GM18517 (cell line): ENCODE data around the gene LHFPL2.
A peak's percentile ranks its signal among the peaks of the same experiment; 100 is the strongest.

Source experiments
- ATAC-seq: cut with Tn5 transposase; IDR thresholded peaks from one replicate; pipeline ENCODE4 v1.9.1; 2021; ENCODE audit warnings: mild to moderate bottlenecking, moderate library complexity; ENCODE audit not compliant: unreplicated experiment

Gene LHFPL2

DNA sequence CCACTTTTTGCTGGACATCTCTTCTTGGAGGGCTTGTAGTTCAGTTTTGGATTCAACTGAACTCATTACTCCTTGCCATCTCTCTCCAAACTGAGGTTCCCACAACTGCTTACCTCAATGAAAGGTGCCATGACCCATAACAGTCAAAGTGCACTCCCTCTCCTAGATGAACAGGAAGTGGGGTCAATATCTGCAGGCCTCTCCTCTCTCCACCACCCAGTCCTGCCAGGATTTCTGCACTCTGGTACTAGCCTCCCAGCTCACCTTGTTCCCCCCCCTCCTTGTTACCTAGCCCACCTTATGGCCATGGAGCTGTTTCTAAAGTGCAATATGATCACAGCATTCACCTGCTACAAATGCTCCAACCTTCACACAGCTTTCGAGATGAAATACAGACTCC, 5.9 kb downstream of the LHFPL2 start:
- no peak for ATAC-seq

DNA sequence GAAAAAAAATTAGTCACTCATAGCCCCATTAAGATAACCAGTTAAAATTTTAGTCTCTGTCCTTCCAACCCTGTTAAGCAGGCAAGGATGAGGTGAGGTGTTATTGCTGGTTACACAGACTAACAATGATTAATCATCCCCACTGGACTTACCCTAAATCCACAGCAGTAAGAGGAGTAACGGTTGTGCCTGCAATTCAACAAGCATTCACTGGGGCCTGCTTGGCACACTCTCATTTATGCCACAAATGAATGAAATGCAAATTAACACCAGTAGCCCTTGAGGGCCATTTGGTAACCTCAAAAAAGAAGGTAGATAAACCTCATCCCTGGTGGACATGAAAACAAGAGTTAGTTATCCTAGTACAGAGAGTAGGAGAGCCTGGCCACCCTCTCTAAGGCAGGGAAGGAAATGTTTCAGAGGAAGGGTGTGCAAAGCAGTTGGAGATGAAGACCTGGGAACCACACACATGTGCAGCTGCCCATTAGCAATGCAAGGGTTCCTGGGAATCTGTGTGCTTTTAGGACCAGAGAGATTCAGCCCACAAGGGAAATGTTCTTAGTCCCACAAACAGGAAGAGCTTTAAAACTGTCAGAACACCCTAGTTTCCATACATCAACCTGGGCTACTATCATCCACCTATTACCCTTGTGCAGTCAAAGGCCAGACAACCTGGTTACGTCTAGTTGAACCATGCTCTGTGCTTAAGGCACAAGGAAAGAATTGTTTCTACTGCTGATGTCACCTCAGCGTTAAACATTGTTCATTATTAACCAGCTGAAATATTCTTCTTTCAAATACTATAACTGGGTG, 7.7 kb downstream of the LHFPL2 start:
- ATAC-seq, result peak; percentile 68

DNA sequence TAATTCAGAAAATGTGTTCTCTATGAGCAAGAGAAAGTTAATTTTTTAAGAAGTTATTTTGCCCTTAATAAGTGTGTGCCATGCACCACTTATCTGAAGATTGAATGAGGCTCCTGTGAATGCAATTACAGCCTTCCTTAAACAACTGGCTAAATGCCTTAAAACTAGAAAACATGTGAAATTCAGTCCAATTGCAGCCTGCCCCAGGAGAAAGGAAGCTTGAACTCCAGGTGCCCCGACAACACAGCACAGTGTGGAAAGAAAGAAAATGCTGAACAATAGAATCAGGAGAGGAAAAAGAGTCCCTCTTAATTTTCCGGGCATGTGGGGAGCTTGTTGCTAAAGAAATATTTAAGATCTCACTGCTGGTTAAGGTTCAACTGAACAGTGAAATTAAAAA, 8.8 kb downstream of the LHFPL2 start:
- no peak for ATAC-seq

DNA sequence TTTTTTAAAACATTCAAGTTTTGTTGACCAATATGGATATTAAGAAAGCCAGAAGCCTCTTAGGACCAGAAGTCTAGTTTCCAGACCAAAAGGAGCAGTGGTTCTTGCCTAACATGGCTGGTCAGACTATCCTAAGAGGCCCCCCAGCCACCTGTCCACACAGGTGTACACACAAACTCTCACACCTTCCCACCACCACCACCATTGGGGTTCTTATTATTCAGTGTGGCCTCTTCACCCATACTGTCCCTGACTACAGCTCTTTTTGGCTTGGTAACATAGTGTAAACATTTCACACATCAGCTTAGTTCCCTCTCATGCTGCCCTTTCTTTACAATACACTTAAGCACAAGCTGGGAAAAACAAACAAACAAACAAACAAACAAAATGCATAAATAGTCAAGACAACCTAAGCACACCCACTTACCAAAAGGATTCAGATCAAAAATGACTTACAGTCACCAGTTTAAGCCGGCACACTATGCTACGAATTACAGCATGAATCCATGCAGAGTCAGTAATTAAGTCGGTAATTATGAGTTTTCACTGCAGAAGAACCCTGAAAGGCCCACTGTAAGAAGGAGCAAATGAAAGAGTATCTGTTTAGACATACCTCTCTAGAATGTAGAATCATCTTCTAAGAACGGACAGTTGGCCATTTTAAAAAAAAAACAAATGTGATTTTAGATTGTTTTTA, 9.5 kb downstream of the LHFPL2 start:
- ATAC-seq, result no peak

DNA sequence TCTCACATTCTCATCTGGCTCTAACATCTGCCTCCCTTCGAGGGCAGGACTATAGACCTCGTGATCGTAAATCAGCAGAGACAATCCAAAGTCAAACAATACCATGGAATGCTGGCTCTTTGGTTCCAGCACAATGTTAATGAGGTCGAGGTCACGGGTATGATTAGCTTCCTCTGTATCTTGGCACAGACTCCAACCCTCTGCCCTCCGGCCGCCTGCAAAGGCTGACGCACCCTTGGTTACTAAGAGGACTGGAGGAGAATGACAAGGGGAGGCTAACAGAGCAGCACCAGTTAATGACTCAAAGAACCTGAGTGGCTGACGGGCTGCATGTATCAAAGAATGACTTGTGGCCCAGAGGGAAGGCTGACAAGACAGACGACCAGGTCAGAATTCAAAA, 10.1 kb downstream of the LHFPL2 start:
- ATAC-seq, result no peak

DNA sequence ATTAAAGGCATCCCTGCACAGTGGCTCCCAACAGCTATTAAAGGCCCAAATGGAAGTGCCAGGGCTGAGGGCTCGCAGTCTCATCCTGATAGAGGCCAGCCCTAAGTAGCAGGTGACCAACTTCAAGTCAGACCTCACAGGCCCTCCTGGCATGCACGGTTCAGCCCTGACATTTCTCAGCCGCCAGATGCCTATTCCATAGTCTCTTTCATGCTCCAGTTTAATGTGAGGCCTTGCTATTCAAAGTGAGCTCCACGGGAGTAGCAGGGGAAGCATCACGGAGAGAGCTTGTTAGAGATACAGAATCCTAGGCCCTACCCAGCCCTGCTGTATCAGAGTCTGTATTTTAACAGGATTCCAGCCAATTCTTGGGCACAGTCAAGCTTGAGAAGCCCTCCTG, 11.1 kb downstream of the LHFPL2 start:
- ATAC-seq, result no peak

DNA sequence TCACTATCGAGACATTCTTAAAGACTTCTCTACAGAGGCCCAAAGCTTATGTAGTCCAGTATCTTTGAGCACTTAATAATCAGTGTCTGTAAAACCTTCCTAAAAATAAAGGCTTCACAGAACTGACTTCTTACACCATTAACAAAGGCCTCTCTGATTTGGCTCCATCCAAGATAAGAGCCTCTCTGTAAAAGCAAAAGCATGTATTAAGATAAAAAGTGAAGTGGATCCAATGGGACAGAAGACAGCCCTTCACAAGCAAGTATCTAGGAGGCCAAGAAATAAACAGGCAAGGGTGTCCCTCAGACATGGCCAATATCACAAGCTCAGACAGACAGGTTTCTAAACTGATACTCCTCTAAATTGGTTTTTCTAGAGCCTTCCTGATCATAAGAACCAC, 11.9 kb downstream of the LHFPL2 start:
- no peak for ATAC-seq

DNA sequence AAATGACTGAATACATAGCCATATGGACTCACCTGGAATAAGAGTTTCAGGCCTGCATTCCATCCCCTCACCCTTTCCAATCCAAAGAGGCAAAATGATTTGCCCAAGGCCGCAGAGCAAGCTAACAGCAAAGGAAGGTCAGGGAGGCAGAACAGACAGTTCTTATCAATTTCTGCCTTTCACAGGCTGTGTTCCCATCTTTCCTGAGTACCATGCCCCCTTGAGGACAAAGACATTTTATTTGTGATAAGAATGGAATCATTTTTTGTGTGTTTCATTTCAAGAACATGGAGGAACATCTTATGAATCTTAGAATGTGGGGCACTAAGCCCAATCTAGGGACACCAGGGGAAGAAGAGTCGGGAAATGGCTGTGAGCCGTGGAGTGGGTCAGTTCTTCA, 13.9 kb downstream of the LHFPL2 start:
- no peak for ATAC-seq

DNA sequence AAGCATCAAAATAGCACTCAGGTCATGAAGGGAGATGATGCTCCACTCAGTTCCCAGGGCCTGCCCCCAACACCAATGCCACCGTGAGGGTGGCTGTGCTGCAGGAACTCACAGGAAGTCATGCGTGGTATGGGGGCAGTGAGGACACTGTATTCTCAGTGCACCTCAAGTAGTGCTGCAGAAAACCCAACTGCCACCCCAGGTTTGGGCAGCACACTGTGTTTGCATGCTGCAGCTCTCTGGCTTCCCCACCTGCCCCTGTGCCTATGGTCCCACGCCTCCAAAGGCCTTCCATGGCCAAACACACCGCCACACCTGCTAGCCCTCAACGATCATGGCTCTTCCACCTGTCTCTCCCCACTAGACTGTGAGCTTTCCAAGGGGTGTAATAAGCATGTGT, 14.3 kb downstream of the LHFPL2 start:
- no peak for ATAC-seq

DNA sequence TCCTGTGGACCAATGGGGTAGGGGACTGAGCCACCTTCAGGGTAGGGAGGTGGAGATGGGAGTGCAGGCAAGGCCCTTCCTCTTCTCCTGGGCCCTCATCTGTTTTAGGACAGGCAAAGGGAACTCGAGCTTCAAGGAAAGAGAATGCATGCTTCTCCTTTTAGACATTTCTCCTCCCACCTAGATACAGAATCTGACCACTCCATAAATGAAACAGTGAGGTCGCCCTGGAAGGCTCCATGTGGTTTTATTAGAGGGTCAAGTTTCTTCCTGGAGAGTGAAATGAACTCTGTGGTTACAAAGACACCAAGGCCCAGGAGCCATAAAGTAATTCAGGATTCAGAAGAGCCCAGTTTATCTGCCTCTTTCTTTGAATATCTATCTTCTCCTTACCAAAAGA, 14.9 kb downstream of the LHFPL2 start:
- no peak for ATAC-seq

DNA sequence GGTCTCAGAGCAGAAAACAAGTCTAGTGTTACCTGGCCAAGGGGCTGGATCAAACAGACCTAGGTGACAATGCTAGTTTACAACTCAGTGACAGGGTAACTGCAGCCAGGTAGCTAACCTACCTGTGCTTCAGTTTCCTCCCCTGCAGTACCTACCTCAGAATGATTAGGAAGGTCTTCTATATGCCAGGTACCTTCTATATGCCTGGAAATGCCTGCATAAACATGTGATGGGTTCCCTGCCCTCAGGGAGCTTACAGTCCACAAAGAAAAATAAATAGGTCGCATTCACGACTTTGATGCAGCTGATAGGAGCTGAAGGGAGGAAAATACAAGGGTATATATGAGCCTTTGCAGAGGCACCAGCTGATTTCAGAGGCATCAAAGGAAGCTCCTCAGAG, 16.1 kb downstream of the LHFPL2 start:
- ATAC-seq, result no peak

DNA sequence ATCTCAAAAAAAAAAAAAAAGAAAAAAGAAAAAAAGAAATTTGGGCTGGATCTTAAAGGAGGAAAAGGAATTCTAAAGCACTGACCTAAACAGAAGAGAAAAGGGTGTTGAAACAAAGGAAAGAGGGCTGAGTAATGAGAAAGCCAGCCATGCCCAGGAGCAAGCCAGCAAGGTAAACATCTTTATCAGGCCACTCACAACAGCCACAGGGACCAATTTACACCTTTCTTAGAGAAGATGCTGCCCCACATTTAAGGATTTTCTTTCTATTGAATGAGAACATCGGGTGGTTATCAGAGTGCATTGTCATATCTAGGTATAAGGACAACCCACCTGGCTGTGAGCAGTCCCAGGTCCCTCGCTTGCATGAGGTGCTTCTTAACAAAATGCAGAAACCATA, 16.6 kb downstream of the LHFPL2 start:
- ATAC-seq, result no peak

DNA sequence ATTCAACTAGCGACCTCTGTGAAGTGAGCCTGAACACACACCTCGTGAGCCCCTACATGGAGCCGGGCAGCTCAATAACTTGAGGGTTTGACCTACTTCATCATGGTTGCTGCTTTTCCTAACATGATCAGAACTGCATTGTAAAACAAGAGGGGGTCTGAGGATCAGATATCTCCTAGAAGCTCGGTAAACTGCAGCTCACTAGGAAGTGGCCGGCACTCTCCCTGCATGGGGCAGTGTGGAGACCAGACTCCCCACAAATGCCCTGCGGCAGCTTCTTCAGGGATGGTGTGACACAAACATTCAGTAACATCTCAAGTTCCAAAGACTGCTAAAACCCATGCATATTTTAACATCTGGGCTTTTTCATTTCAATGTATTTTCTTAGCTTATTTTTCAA, 18.5 kb downstream of the LHFPL2 start:
- no peak for ATAC-seq

DNA sequence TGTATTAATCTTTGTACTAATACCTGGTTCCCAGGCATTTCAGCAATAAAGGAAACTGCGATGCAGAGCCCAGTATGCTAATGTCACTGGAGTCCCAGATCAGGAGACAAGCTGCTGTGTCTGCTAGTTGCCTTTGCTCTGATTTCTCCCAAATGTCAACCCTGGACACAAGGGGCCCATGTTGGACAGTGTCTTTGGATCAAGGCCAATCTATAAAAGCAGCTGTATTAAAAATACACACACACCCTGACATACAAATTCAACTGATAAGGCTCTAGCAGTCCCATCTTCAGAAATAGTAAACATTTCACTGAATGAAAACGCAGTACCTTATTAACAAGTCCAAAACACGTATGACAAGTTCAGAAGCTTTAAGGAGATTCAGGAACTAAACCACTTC, 18.9 kb downstream of the LHFPL2 start:
- ATAC-seq, result no peak

DNA sequence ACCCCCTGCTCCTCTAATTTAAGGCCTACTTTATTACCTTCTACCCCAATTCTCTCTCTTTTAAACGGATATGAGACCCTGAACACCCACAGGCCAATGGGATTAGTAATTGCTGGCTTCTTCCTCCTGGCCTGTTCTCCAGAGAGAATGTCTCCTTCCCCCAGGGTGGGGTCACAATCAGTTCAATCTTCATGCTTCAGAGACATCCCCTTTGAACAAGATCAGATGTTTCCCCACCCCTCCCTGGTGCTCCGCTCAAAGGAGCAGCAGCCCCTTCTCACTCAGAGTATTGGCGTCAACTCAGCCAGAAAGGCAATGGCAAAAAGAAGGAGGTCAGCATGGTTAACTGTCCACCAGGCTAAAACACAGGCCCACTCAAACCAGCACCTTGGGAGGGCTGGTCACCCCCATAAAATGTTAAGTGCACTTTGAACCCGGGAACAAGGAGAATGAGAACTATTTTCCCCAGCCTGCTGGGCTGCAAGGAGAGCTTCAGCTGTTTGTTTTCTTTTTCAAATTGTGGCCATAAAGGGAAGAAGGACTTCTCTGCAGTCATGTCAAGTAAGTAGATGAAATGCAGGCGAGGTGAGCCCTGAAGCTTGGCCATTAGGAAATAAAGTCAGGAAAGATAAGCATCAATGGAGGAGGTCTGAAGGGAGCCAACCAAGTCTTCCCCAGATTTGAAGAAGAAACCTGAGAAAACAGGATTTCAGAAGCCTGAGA, 20.1 kb downstream of the LHFPL2 start:
- ATAC-seq, result no peak

DNA sequence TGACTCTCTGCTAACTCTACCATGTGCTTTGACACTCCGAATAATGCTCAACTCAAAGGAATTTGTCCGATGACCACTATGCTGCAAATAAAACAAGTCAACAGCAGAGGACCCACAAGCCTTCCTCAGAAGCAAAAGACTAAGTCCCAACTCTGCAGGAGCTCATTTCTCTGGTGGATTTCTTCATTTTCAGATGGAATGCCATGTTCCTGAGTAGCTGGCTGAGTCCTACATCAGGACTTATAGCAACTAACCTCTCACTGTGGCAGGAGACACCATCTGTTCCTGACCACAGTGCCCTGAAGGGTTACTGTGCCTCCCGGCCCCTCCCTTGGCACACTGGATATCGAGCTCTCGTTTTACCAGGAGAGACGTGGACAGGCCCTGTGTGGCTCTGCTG, 20.8 kb downstream of the LHFPL2 start:
- no peak for ATAC-seq

DNA sequence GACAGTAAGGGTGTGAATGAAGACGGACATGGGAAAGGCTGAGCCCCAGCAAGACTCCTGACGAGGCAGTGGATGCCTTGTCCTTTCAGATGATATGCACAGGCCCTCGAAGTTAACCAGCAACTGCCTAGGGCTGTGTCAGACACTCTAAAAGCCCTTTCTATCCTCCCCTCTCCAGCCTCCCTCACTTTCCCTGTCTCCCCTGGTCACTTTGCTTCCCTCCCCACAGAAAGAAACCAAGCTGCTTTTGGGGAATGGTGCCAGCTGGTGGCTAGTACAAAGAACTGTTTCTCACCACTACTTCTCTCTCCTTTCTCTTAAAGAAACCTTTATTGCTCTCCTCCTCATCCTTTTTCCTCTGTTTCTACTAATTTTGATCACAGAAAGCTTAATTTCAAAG, 21.4 kb downstream of the LHFPL2 start:
- ATAC-seq, result no peak

DNA sequence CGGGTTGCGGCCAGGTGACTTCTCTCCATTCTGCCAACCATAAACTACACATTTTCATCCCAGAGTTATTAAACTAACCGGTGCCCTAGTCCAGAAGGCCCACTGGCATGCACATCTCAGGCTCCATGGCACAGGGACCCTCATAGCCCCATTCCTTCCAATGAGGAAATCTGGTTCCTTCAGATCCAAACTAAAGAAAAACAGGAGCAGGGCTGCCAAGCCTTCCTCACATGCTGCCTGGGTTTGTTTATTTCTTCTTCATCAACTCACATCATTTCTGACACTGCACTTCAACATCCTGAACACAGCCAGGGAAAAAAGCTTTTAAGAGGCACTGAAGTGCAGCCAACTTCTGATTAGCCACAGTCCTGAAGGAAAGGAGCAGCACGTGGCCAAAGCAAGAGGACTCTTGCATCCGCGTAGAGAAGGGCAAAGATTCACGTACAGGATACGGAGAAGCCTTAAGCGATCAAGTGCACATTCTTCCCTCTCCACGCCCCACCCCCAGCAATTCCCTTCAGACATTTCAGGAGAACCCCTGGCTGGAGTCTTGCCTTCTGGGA, 22.5 kb downstream of the LHFPL2 start:
- no peak for ATAC-seq

DNA sequence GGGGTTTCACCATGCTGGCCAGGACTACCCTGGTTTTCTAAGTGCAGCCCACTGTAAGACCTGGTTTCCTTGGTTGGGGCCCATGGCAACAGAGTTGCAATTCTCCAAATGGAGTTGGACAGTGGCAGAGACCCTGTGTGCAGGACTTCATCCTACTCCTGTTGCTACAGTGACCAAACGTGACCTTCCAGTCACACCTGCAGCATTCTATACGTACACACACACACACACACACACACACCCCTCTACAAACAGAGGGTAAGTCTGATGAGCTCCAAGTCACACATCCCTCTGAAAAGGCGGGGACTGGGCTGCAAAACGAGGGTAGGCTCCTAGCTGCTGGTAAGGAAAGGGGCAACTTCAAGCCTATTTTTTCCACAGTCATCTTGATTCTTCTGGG, 23.6 kb downstream of the LHFPL2 start:
- no peak for ATAC-seq

DNA sequence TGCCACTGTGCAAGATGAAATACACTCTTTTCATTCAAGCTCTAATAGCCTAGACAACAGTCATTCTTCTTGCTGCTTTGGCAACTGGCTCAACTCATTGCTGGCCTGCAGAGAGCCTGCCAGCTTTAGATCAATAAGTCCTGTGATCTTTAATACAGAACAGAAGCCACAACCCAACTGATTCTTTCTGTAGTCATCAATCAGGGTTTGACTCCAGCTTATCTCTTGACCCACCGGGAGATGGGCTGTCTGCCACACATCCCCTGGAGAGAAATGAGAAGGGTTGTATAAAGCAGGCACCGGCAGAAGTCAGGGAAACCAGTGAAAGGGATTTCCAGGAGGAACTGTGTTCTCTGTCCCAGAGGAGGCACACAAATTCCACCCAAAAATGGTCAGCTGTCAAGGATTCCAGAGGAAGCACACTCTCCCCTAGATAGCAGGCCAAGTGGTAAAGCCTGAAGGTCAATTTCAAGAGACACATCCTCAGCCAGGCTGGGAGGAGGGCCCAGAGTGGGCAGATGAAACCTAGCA, 24.5 kb downstream of the LHFPL2 start:
- ATAC-seq, result no peak

DNA sequence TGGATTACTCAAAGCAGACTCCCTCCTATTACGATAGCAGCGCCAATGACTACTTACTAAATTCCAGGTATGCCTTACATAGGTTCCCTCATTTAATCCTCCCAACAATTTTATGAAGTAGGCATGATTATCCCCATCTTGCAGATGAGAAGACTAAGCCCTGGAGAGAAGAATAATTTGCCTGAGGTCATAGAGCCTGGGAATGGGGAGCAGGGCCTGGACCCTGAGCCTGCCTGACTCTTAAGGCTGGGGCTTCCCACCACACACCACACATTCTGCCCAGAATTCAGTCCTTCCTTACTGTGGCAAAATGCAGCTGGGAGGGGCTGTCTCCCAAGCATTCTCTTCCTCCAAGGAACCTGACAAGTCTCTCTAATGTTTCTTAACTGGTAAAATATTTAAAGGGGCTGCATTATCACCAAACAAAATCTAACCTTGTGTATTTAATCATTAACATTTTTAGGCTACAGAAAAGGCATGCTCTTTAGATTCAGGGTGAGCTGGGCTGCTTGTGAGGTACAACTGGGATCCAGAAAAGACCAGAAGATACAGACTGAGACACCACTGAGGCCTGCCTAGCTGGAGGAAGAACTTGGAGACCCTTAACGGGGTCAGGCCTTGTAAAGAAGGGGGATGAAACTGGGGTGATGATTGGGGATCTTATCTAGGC, 26.1 kb downstream of the LHFPL2 start:
- ATAC-seq, result no peak
